Measurements from ENCODE around the gene ADRA2A.
A peak's percentile ranks its signal among the peaks of the same experiment; 100 is the strongest.

ADRA2A gene

DNA sequence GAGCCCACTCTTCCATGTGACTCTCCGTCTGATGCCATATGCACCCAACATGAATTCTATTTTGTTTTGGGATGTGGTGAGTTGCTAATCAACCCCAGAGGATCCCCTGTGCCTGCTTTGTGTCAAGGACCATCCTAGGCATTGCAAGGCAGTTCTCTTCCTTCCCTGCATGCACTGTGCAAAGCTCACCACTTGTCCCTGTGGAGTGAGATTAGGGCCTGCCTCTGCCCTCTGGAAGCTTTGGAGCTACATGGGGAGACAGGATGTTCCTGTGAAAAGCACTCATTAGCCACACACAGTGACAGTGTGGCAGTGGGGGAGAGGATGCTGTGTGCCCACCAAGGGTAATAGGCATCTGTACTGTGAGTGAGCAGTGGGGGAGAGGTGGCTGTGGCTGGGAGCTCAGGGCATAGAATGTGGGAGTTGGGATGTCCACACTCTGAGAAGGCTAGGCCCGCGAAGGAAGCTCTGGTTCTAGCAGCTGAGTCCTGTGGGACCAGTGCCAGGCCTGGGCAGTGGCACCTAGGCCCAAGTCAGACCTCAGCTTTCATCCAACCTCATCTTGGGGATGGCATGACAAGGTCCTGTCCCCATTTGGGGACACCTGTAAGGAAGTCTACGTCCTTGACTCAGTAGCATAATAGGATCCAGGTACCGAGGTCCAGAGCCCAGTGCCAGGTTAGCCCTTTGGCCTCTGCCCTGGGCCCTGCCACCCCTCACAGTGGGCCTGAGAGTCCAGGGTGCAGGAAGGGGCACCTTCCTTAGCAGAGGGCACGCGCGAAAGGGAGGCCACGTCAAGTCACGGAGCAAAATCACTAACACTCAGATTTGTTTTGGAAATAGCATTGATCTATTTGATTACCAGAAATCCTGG lies 6.6 kb downstream of the ADRA2A start:
- ATAC-seq = peak in 1 of 2 donors; percentile 26

GRCh38 chr10:111084366-111085255 lies 7.8 kb downstream of the ADRA2A start:
- no peak for ATAC-seq

GRCh38 chr10:111085690-111086353 lies 9.0 kb downstream of the ADRA2A start:
- no peak for ATAC-seq

GRCh38 chr10:111086574-111086973 lies 9.7 kb downstream of the ADRA2A start:
- no peak for ATAC-seq

- ATAC-seq = no peak
These were observed 10.5 kb downstream of the ADRA2A start for GRCh38 chr10:111087331-111087756.

DNA sequence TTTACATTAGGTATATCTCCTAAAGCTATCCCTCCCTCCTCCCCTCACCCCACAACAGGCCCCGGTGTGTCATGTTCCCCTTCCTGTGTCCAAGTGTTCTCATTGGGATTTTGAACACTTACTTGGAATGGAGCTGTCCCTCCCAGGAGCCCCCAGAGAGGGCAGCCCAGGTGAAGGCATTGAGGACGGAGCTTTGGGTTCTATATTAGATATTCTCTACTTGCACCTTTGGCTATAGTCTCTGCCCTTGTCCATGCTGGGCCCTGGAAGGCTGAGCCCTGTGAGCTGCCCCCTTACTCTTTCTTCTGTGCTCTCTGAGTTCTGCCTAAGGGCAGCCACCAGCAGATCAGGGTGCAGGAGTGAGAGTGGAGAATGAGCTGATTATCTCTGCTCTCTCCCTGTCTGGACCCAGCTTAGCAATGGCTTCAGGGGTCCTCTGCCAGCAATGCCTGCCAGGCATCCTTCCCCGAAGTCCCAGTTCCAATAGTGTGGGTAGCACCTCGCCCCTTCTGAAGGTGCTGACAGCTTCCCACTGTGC lies 11.2 kb downstream of the ADRA2A start:
- no peak for ATAC-seq

GRCh38 chr10:111089293-111089692 lies 12.5 kb downstream of the ADRA2A start:
- ATAC-seq = no peak

DNA sequence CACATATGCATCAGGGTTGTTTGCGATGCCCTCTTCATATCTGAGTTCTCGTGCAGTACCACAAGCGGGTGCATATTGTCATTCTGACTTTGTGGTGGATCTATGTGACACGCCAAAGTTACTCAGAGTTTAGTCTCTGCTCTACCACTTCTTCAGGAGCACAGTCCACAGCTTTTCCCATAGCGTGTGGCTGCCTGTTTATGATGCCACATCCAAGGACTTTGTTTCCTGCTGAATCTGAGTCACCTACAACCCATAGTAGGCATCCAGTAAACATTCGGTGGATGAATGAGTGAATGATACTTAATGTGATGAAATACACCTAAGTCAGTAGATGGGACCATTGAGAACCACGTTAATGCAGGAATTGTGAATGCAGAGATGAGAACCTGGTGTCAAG lies 15.0 kb downstream of the ADRA2A start:
- no peak for ATAC-seq

DNA sequence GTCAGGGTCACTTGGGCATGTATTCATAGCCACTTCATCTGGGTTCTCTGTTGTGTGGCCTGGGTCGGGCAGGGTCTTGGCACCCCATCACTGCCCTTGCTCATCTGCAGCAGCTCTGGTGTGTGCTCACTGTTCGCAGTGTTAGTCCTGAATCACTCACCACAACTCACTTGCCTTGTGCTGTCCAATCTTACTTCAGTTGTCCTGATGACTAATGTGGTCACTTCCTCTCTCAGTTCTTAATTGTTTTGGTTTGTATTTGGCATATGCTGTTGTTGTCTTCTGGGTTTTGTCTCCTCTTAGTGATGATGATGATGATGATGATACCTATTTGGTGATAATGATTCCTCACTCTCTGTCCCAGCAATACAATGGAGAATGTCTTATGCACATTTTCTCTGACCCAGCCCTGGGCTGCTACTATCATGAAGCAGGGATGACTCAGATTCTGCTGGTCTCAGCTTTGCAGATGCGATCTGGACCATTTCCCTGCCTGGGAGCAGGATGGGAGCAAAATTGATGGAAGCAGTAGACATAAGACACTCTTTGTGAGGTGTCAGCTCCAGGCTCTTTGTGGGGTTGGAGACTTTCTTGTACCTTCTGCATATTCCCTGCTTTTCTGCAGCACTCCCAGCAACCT lies 17.0 kb downstream of the ADRA2A start:
- peak in 1 of 2 donors; percentile 12 for ATAC-seq

- no peak for ATAC-seq
These were observed 22.0 kb downstream of the ADRA2A start for GRCh38 chr10:111098679-111099437.

DNA sequence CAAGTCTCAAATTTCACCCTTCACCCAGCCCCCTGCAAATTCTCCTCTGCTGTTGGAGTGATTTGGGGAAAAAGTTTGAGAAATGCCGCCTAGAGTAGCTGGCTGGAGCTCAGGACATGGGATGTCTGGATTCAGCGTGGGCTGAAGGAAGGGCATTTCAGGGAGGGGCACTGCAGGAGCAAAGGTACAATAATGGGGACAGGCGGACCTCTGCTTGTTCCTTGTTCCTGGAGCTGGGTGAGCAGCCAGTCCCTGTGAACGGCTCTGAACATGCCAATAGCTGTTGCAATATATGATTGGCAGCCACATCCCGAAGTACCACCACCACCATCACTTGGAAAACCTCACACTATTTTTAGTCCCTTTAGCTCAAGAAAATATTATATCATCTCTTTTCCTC lies 23.4 kb downstream of the ADRA2A start:
- no peak for ATAC-seq

GRCh38 chr10:111101796-111102195 lies 25.0 kb downstream of the ADRA2A start:
- ATAC-seq = no peak

- ATAC-seq = no peak
These were observed 25.6 kb downstream of the ADRA2A start for GRCh38 chr10:111102359-111102837.

- ATAC-seq = no peak
These were observed 26.5 kb downstream of the ADRA2A start for GRCh38 chr10:111103196-111103840.

DNA sequence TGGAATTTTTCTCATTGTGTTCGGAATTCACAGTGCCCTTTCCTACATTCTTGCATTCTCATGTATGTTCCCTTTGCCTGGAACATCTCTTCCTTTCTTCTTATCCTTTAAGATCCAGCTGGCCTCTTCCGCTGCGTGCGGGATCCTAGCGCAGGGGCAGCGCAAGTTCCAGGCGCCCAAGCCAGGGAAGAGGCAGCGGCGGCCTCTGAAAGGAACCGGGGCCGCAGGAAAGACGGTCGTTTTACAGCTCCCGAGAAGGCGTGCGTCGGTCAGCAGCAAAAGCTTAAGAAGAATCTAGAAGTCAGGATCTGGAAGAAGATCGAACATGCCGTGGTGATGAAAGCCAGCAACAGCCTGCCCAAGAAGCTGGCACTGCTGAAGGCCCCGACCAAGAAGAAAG lies 28.0 kb downstream of the ADRA2A start:
- no peak for ATAC-seq

DNA sequence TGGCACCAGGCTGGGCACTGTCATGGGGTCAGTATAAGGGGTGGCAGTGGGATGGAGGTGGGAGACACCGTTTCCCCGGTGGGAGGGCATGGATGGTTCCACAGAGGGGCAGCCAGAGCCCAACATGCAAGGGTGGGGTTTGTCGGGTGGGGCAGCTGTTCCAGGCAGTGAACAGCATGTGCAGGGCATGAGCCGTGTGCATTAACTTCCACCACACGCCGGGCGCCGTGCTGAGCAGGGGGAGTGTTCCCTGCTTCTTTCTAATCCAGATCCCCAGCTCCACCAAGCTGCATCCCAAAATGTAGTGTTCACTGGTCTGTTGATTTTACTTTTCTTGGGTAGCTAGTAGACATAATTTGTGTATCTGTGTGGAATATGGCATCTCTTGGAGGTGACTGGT lies 29.3 kb downstream of the ADRA2A start:
- ATAC-seq = no peak

DNA sequence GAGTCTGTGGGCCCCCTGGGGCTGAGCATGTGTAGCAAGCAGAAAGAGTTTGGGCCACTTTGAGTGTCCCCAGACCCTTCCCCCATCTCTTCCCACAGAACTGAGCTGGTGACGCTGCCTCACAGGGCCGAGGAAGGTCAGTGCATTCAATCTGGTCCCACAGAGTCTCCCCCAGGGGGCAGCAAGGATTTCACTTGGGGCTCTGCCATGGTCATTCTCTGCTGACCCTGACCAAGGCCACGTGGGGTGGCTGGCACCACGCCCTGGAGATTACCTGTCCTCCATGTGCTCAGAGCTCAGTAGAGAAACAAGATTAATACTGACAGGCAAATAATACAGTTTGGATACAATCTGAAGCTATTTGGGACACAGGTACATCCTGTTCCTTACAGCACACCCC lies 30.2 kb downstream of the ADRA2A start:
- ATAC-seq = no peak

- no peak for ATAC-seq
These were observed 31.0 kb downstream of the ADRA2A start for GRCh38 chr10:111107846-111108245.

DNA sequence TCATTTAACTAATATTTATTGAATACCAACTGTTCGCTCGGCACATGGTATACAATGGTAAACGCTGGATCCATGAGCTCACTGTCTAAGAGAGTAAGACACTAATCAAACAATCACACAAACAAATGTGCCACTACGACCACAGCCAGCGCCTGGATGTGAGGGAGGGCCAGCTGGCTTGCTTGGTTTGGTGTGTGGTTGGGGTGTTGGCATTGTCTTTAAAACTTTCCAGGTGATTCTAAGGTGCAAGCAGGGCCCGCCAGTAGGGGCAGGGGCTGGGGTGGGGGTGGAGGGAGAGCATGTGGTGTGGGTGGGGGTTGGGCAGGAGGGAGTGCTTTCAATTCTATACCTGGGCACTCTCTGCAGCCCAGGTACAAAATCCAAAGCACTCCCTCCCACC lies 31.6 kb downstream of the ADRA2A start:
- no peak for ATAC-seq

GRCh38 chr10:111109501-111110242 lies 32.8 kb downstream of the ADRA2A start:
- ATAC-seq = no peak

Data from activated CD4-positive, CD25-positive, alpha-beta regulatory T cell treated with anti-CD3 and anti-CD28 coated beads, Interleukin-2, amount 50 U/mL, for 24 hours (primary cell).